ENCODE data around the gene ANK3. TPM values are rescaled to one million over a fixed set of nuclear protein-coding genes. Genes with fewer than 3 reads are reported as not detected.

The ANK3 gene
- total RNA-seq, 1 experiment from 2014 or later, result 15.3 TPM

- no peak for ATAC-seq
- Histone ChIP-seq H3K4me2 (ENCODE audit: low read length) (no peak overlapping the region), H3K9ac (ENCODE audit: low read length) (no peak overlapping the region)
These were observed 250.4 kb downstream of the ANK3 start for GRCh38 chr10:60139290-60139689.

More at GRCh38 chr10:60139290-60139689, 250.4 kb downstream of the ANK3 start:
- no peak overlapping the region for H3K27ac ChIP-seq (ENCODE audit: low read depth, low read length)
- no peak overlapping the region for H2AFZ ChIP-seq (ENCODE audit: low read depth, low read length, poor library complexity, severe bottlenecking)
- no peaks in the 10 kb centered on the region for H4K20me1 ChIP-seq (ENCODE audit: insufficient read depth)
- no peak for TF ChIP-seq CBX3 (IDR thresholded peaks at IDR 0.05; ENCODE audit: low read depth)
- TF ChIP-seq ZBTB33 (IDR thresholded peaks at IDR 0.05; ENCODE audit: extremely low read depth, insufficient replicate concordance, low read length), result no peak
- TF ChIP-seq FOSL1 (IDR thresholded peaks at IDR 0.05; ENCODE audit: low read depth), result no peak
- no peak for TF ChIP-seq REST (IDR thresholded peaks at IDR 0.05; ENCODE audit: low read depth)
- TF ChIP-seq ZFX (IDR thresholded peaks at IDR 0.05), result no peak
- no peak for TF ChIP-seq ELF1 (IDR thresholded peaks at IDR 0.05; ENCODE audit: borderline replicate concordance, low read depth)
- no peak for TF ChIP-seq ZNF274 (IDR thresholded peaks at IDR 0.05; ENCODE audit: low read depth, low read length)
- TF ChIP-seq JUND (IDR thresholded peaks at IDR 0.05), result no peak
- TF ChIP-seq EZH2phosphoT487 (IDR thresholded peaks at IDR 0.05; ENCODE audit: borderline replicate concordance), result no peak
- no peak for TF ChIP-seq CTCF (IDR thresholded peaks at IDR 0.05 in 2 of 3, conservative IDR thresholded peaks at IDR 0.05 in 1 of 3; ENCODE audit: borderline replicate concordance in 1 of 3, insufficient read depth in 1 of 3, low read depth in 2 of 3, low read length in 2 of 3)
- TF ChIP-seq TCF7L2 (IDR thresholded peaks at IDR 0.05; ENCODE audit: borderline replicate concordance, extremely low read depth, insufficient read depth, insufficient read length), result no peak
- TF ChIP-seq SP1 (IDR thresholded peaks at IDR 0.05; ENCODE audit: low read depth), result no peak
- no peak for TF ChIP-seq EGR1 (IDR thresholded peaks at IDR 0.05; ENCODE audit: low read depth)
- no peak for TF ChIP-seq CEBPB (IDR thresholded peaks at IDR 0.05; ENCODE audit: low read depth)
- TF ChIP-seq EZH2 (IDR thresholded peaks at IDR 0.05), result no peak
- no peak for TF ChIP-seq SIN3A (IDR thresholded peaks at IDR 0.05; ENCODE audit: low read depth)
- TF ChIP-seq SRF (IDR thresholded peaks at IDR 0.05; ENCODE audit: low read depth), result no peak
- TF ChIP-seq ATF3 (IDR thresholded peaks at IDR 0.05), result no peak
- TF ChIP-seq YY1 (IDR thresholded peaks at IDR 0.05; ENCODE audit: extremely low read depth, insufficient replicate concordance, low read depth, low read length), result no peak
- TF ChIP-seq POLR2A (IDR thresholded peaks at IDR 0.05; ENCODE audit: borderline replicate concordance, extremely low read depth, insufficient read depth, insufficient read length), result no peak
- ChIA-PET RAD21 (ENCODE audit: low non-redundant PET in 1 of 2, low total read pairs in 2 of 2, uncharacterized antibody in 2 of 2, unreplicated experiment in 2 of 2) (no interaction called here), CTCF (no interaction called here), POLR2A (no interaction called here)
- H3K4me3 ChIP-seq (replicated peaks in 1 of 2; ENCODE audit: low read depth in 1 of 2, low read length in 2 of 2), result no peak overlapping the region
- no peaks in the 10 kb centered on the region for H3K36me3 ChIP-seq (ENCODE audit: control insufficient read depth in 1 of 2, insufficient read depth in 2 of 2, low read length in 2 of 2)
- H3K9me2 ChIP-seq (ENCODE audit: insufficient read depth), result no peaks in the 10 kb centered on the region
- no TSS peak for BruUV-seq (replicated peaks)
- peaks cover 13 to 29% of the 10 kb centered on the region in 2 experiments for H3K4me1 ChIP-seq (ENCODE audit: control insufficient read depth in 1 of 2, insufficient read depth in 2 of 2, low read length in 2 of 2)
- no peaks in the 10 kb centered on the region for H3K79me2 ChIP-seq (ENCODE audit: insufficient read depth, low read length)
- intact Hi-C loops (cut with micrococcal nuclease), result no loop called here
- no peaks in the 10 kb centered on the region for H3K27me3 ChIP-seq (ENCODE audit: insufficient read depth, low read length)
- no peak for DNase-seq (ENCODE audit: low read depth, low spot score)
- no peaks in the 10 kb centered on the region for H3K9me3 ChIP-seq (ENCODE audit: control insufficient read depth in 1 of 2, insufficient read depth in 1 of 2, low read depth in 1 of 2, low read length in 2 of 2)
